SKM-1 treated with dmso at 0.1 percent for 144 hours (cell line): Measurements from ENCODE around the gene REPS2.

ENCODE experiments used
- DNase-seq: peaks from one replicate; lab custom pipeline; 2025; ENCODE audit not compliant: unreplicated experiment; lab: John Stamatoyannopoulos, UW

REPS2 gene

GRCh38 chrX:16946361-16946964 lies at the start of gene REPS2:
TSS of gene REPS2 (plus strand) at chrX:16946658. CDS start at chrX:16946862, 204 bp downstream.
- peak; percentile 31 for DNase-seq

GRCh38 chrX:16897445-16897844 lies 49.0 kb upstream of the REPS2 start:
- no peak for DNase-seq

GRCh38 chrX:16903274-16904022 lies 43.0 kb upstream of the REPS2 start:
- DNase-seq: peak; percentile 47

- DNase-seq: no peak
These were observed 36.1 kb upstream of the REPS2 start for GRCh38 chrX:16910376-16910775.

GRCh38 chrX:16914058-16914457 lies 32.4 kb upstream of the REPS2 start:
- DNase-seq: peak; percentile 79

- no peak for DNase-seq
These were observed 29.9 kb upstream of the REPS2 start for GRCh38 chrX:16916561-16916960.

- no peak for DNase-seq
These were observed 29.3 kb upstream of the REPS2 start for GRCh38 chrX:16917120-16917519.

- DNase-seq: no peak
These were observed 27.5 kb upstream of the REPS2 start for GRCh38 chrX:16918979-16919378.

- DNase-seq: no peak
These were observed 26.4 kb upstream of the REPS2 start for GRCh38 chrX:16920075-16920474.

GRCh38 chrX:16923157-16923556 lies 23.3 kb upstream of the REPS2 start:
- DNase-seq: no peak

GRCh38 chrX:16924631-16925480 lies 21.6 kb upstream of the REPS2 start:
- no peak for DNase-seq

GRCh38 chrX:16930392-16930791 lies 16.1 kb upstream of the REPS2 start:
- DNase-seq: no peak

- DNase-seq: no peak
These were observed 15.1 kb upstream of the REPS2 start for GRCh38 chrX:16931371-16931770.

GRCh38 chrX:16931855-16932575 lies 14.4 kb upstream of the REPS2 start:
- DNase-seq: no peak

GRCh38 chrX:16934185-16934584 lies 12.3 kb upstream of the REPS2 start:
- DNase-seq: no peak

GRCh38 chrX:16946971-16947562 lies 609 bp downstream of the REPS2 start:
- DNase-seq: no peak

- no peak for DNase-seq
These were observed 4.0 kb downstream of the REPS2 start for GRCh38 chrX:16950423-16950822.

- no peak for DNase-seq
These were observed 7.3 kb downstream of the REPS2 start for GRCh38 chrX:16953606-16954211.

- DNase-seq: no peak
These were observed 11.3 kb downstream of the REPS2 start for GRCh38 chrX:16957751-16958150.

- no peak for DNase-seq
These were observed 11.9 kb downstream of the REPS2 start for GRCh38 chrX:16958356-16958755.
